ENCODE results near the gene B3GNT2.
"Not testable (repeated sequence)": the region's sequence is repeated elsewhere in the genome, so short reads cannot be mapped to it uniquely, and the experiment has no call there.

B3GNT2 gene

GRCh38 chr2:62238236-62238635 lies 42.3 kb downstream of the B3GNT2 start:
- no peak for DNase-seq (ENCODE audit: low spot score)

GRCh38 chr2:62240546-62240945 lies 44.6 kb downstream of the B3GNT2 start:
- no peak for DNase-seq (ENCODE audit: low spot score)

GRCh38 chr2:62243983-62244382 lies 48.1 kb downstream of the B3GNT2 start:
- no peak for DNase-seq (ENCODE audit: low spot score)

DNA sequence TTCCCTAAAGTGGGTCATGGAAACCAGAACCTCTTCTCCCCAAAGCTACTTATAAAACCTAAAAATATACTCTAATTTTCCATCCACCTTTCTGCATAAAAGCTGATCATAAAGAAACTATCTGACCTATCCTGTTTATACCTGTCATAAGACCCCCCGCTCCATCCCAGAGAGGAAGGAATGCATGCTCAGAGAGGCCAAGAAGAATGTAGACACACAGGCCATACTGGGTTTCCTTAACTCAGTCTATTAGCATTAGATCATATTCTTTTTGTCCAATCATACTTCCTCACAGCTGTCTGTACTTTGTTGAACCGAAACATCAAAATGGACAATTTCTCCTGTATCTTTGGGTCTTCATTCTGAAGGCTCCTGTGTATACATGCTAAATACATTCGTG lies 52.3 kb downstream of the B3GNT2 start:
- DNase-seq (ENCODE audit: low spot score) = no peak

DNA sequence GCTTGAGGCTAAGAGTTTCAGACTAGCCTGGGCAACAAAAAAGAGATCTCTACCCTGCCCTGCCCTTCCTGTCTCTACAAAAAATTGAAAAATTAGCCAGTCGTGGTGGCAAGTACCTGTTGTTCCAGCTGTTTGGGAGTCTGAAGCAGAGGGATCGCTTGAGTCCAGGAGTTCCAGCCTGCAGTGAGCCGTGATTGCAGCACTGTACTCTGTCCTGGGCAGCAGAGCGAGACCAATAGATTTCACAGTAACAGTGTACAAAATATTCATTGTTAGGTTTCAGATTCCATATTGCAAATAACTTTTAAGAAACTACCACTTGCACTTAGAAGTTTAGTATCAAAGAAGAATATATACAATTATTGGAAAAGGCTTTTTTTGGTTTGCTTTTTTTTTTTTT lies 54.3 kb downstream of the B3GNT2 start:
- DNase-seq (ENCODE audit: low spot score) = no peak

DNA sequence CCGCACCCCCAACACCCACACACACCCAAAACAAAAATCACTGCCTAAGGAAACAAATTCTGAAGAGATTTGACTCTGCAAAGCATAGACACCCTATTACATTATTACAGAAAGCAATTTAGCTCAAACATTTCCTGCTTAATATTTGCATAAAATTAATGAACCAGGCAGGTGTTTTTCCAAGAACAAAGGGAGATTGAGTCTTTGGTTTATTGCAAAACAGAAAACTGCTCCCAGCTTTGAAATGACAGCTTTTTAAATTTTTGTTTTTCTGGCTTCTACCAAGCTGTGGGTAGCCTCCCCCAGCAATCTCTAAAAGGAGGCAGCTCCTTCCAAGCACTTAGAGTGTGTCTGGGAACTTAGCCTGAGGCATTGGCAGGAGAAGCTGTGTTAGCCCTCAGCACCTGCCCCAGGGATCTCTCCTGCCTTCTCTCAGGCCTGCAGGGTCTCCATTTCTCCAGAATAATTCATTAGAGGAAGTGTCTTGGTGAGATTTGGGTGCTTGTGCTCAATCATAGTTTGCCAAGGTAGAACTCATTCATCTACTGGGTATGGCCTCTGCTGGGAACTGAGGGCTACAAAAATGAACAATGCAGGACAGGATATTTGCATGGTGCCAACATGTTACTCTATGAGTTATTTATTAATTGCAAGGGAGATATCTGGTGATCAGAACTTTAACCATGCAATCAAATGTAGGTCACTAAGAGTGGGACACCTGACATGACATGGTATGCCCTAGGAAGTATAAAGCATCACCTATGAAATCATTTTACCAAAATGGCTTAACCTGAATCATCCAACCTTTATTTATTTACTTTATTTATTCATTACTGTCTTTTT lies 58.7 kb downstream of the B3GNT2 start:
- no peak for DNase-seq (ENCODE audit: low spot score)

- DNase-seq (ENCODE audit: low spot score) = no peak
These were observed 61.6 kb downstream of the B3GNT2 start for GRCh38 chr2:62257466-62257865.

GRCh38 chr2:62263076-62263715 lies 67.3 kb downstream of the B3GNT2 start:
- DNase-seq (ENCODE audit: low spot score) = no peak

- no peak for DNase-seq (ENCODE audit: low spot score)
These were observed 68.3 kb downstream of the B3GNT2 start for GRCh38 chr2:62264186-62264585.

GRCh38 chr2:62265106-62265505 lies 69.2 kb downstream of the B3GNT2 start:
- no peak for DNase-seq (ENCODE audit: low spot score)

DNA sequence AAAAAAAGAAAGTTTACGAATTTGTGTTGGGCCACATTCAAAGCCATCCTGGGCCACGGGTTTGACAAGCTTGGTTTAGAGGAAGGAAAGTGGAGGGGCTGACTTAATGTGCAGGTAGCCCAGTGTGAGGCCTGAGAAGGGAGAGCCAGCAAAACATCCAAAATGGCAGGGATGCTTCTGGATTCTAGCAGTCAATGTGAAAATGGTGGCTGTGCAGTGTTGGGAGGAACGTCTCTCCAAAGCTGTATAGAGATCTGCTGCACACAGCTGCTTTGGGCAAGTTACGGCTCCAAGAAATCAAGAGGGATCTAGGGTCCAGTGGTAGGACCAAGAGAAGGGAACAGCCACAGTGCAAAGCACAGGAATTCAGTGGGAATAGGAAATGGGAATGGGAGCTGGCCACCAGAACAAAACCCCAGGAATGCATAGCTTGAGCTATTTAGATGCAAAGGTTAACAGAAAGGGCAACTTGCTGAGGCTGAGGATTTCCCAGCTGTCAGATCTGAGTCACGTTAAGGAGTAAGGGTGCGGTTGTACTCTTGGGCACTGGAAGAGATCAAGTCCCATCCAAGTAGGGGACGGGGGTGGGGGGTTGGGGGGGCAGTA lies 70.6 kb downstream of the B3GNT2 start:
- no peak for DNase-seq (ENCODE audit: low spot score)

DNA sequence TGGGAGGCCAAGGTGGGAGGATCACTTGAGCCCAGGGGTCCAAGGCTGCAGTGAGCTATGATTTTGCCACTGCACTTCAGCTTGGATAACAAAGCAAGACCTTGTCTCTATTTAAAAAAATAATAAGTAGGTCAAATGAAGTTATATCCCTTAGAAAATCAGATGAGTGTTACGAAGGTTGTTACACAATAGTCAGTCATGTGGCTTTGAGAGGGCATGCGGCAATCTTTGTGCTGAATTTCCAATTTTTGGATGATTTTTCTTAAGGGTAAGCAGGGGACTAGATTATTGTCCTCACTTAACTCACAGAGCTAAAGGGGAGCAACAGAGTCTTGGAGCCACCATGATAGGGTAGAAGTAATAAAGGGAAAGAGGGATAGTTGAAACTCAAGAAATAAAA lies 71.8 kb downstream of the B3GNT2 start:
- no peak for DNase-seq (ENCODE audit: low spot score)

DNA sequence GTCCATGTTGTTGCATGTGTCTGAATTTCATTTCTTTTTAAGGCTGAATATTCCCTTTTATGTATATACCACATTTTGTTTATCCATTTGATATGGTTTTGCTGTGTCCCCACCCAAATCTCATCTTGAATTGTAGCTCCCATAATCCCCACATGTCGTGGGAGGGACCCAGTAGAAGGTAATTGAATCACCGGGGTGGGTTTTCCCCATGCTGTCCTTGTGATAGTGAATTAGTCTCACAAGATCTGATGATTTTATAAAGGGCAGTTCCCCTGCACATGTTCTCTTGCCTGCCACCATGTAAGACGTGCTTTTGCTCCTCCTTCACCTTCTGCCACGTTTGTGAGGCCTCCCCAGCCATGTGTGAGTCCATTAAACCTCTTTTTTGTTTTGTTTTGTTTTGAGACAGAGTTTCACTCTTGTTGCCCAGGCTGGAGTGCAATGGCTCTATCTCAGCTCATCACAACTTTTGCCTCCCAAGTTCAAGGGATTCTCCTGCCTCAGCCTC lies 72.8 kb downstream of the B3GNT2 start:
- not testable (repeated sequence) for DNase-seq (ENCODE audit: low spot score)

- DNase-seq (ENCODE audit: low spot score) = no peak
These were observed 74.8 kb downstream of the B3GNT2 start for GRCh38 chr2:62270728-62271127.
